GM13977 (cell line): ENCODE data around the gene PRLHR.

ENCODE experiments used
- DNase-seq: peaks from one replicate; pipeline ENCODE4 v3.0.0; 2012; ENCODE audit warnings: low spot score
- CTCF ChIP-seq: IDR thresholded peaks from 2 replicates; pipeline ENCODE4 v1.5.1; 2012; ENCODE audit warnings: mild to moderate bottlenecking, control low read depth; ENCODE audit not compliant: insufficient read depth; ENCODE audit errors: extremely low read depth, missing control alignments
- in situ Hi-C: fragments of 300-500 bp; cut with MboI; formaldehyde crosslinking; loops from one replicate; pipeline ENCODE4 v1.12.0; 2022; ENCODE audit warnings: low sequenced_read_pairs, low pct_unique_long_range_greater_than_20kb, mixed read lengths, inconsistent platforms; ENCODE audit not compliant: unreplicated experiment

PRLHR gene

GRCh38 chr10:118583611-118584010 is 11.8 kb downstream of the PRLHR start:
- no peak for TF ChIP-seq CTCF
- no peak for DNase-seq
- in situ Hi-C loops = no loop called here

- no peak for TF ChIP-seq CTCF
- DNase-seq = no peak
- in situ Hi-C loops = no loop called here
These were observed 12.9 kb downstream of the PRLHR start for GRCh38 chr10:118582511-118582910.

GRCh38 chr10:118581340-118581739 is 14.1 kb downstream of the PRLHR start:
- in situ Hi-C loops = no loop called here
- no peak for DNase-seq
- no peak for TF ChIP-seq CTCF

- in situ Hi-C loops = no loop called here
- no peak for TF ChIP-seq CTCF
- no peak for DNase-seq
These were observed 14.7 kb downstream of the PRLHR start for GRCh38 chr10:118580702-118581101.

- in situ Hi-C loops = no loop called here
- DNase-seq = no peak
- no peak for TF ChIP-seq CTCF
These were observed 21.9 kb downstream of the PRLHR start for GRCh38 chr10:118573512-118573911.

- in situ Hi-C loops = no loop called here
- no peak for DNase-seq
- TF ChIP-seq CTCF = no peak
These were observed 23.0 kb downstream of the PRLHR start for GRCh38 chr10:118572256-118573041.
